Coronary artery (tissue), 2 donors: ENCODE results near the gene HSD3B7.

Source experiments
- DNase-seq: peaks from one replicate; pipeline ENCODE4 v3.0.0-alpha.2; 2017; ENCODE audit warnings: low spot score
- H3K27ac ChIP-seq, 2 donors: fragments of 200-600 bp; sonication (generic); one replicate each; pipeline ENCODE4 v1.5.1; 2016 to 2019
- H3K4me3 ChIP-seq: fragments of 200-600 bp; sonication (generic); 2 replicates; pipeline ENCODE4 v1.5.1; 2016; ENCODE audit warnings: mild to moderate bottlenecking, moderate library complexity
- CTCF ChIP-seq: fragments of 200-600 bp; sonication (generic); IDR thresholded peaks from one replicate; pipeline ENCODE4 v1.5.1; 2019; ENCODE audit warnings: antibody characterized with exemption

The HSD3B7 gene

GRCh38 chr16:30967795-30968194, 17.2 kb upstream of the HSD3B7 start:
- TF ChIP-seq CTCF = no peak
- no peak for DNase-seq
- H3K4me3 ChIP-seq = no peak overlapping the region
- H3K27ac ChIP-seq = no peak overlapping the region

- no peak for DNase-seq
- TF ChIP-seq CTCF = no peak
- H3K4me3 ChIP-seq = no peak overlapping the region
Measured at GRCh38 chr16:30969246-30969842, 15.7 kb upstream of the HSD3B7 start.

GRCh38 chr16:30971298-30971697, 13.7 kb upstream of the HSD3B7 start:
- Histone ChIP-seq H3K27ac (no peak overlapping the region), H3K4me3 (no peak overlapping the region)
- no peak for TF ChIP-seq CTCF
- DNase-seq = no peak

More at GRCh38 chr16:30969246-30969842, 15.7 kb upstream of the HSD3B7 start:
- no peak overlapping the region for H3K27ac ChIP-seq

GRCh38 chr16:30972872-30973271, 12.1 kb upstream of the HSD3B7 start:
- TF ChIP-seq CTCF = no peak
- Histone ChIP-seq H3K4me3 (no peak overlapping the region), H3K27ac (no peak overlapping the region)
- DNase-seq = no peak

GRCh38 chr16:30974348-30974747, 10.7 kb upstream of the HSD3B7 start:
- no peak for DNase-seq
- H3K27ac ChIP-seq = no peak overlapping the region
- TF ChIP-seq CTCF = no peak
- H3K4me3 ChIP-seq = no peak overlapping the region

- no peak for TF ChIP-seq CTCF
- Histone ChIP-seq H3K27ac (no peak overlapping the region), H3K4me3 (no peak overlapping the region)
- no peak for DNase-seq
Measured at GRCh38 chr16:30976486-30976885, 8.5 kb upstream of the HSD3B7 start.

- DNase-seq = no peak
- no peak overlapping the region for H3K27ac ChIP-seq
- H3K4me3 ChIP-seq = no peak overlapping the region
- TF ChIP-seq CTCF = no peak
Measured at GRCh38 chr16:30977502-30977901, 7.5 kb upstream of the HSD3B7 start.
